Common myeloid progenitor, CD34-positive (primary cell): ENCODE measurements around the gene RFX8.

ENCODE experiments used
- CTCF ChIA-PET: fragments of 350-600 bp; sonication (Branson Sonifier 250); formaldehyde crosslinking; loops from one replicate; lab custom pipeline; 2021; ENCODE audit warnings: antibody characterized with exemption; lab: Charles Lee
- POLR2A ChIA-PET: fragments of 350-600 bp; sonication (Branson Sonifier 250); formaldehyde crosslinking; loops from one replicate; lab custom pipeline; 2021; ENCODE audit warnings: antibody characterized with exemption; lab: Charles Lee
- DNase-seq, 3 donors: peaks; one replicate each; pipeline versions ENCODE4 v3.0.0 to v3.0.0-alpha.2; 2013
- H3K27ac ChIP-seq, 2 experiments: 1 replicate in 1 of 2; 2 replicates in 1 of 2; pipeline ENCODE4 v1.7.0; 2013; ENCODE audit warnings: inconsistent platforms in 2 of 2, low read length in 2 of 2, mild to moderate bottlenecking in 2 of 2, low read depth in 1 of 2, moderate library complexity in 1 of 2; ENCODE audit not compliant: severe bottlenecking in 2 of 2, insufficient read depth in 1 of 2, poor library complexity in 1 of 2
- H3K27me3 ChIP-seq, 5 experiments: replicated peaks in 2 of 5; 1 replicate in 3 of 5; 2 replicates in 2 of 5; pipeline versions ENCODE4 v1.6.1 to v1.7.0; 2013; ENCODE audit warnings: low read length in 4 of 5, mild to moderate bottlenecking in 2 of 5, moderate library complexity in 2 of 5, inconsistent platforms in 1 of 5; ENCODE audit not compliant: insufficient read depth in 5 of 5, control insufficient read depth in 4 of 5
- H3K36me3 ChIP-seq, 4 experiments: 1 replicate in 2 of 4; 2 replicates in 2 of 4; pipeline versions ENCODE4 v1.6.1 to v1.7.0; 2013; ENCODE audit warnings: low read length in 3 of 4, control low read depth in 1 of 4, mild to moderate bottlenecking in 1 of 4; ENCODE audit not compliant: control insufficient read depth in 4 of 4, insufficient read depth in 4 of 4
- H3K4me1 ChIP-seq, 4 experiments: 1 replicate in 3 of 4; 2 replicates in 1 of 4; pipeline versions ENCODE4 v1.6.1 to v1.7.1; 2013; ENCODE audit warnings: low read length in 3 of 4, mild to moderate bottlenecking in 3 of 4, control low read depth in 1 of 4, inconsistent platforms in 1 of 4, moderate library complexity in 1 of 4; ENCODE audit not compliant: control insufficient read depth in 4 of 4, insufficient read depth in 4 of 4; ENCODE audit errors: control extremely low read depth in 1 of 4
- H3K4me3 ChIP-seq, 7 experiments: 1 replicate in 4 of 7; 2 replicates in 3 of 7; pipeline versions ENCODE4 v1.5.1 to v1.7.0; 2013; ENCODE audit warnings: mild to moderate bottlenecking in 7 of 7, low read length in 6 of 7, moderate library complexity in 6 of 7, inconsistent platforms in 2 of 7, low read depth in 2 of 7, control low read depth in 1 of 7; ENCODE audit not compliant: insufficient read depth in 4 of 7, control insufficient read depth in 1 of 7; ENCODE audit errors: extremely low read depth in 1 of 7
- H3K9me3 ChIP-seq, 5 experiments: 1 replicate in 4 of 5; 2 replicates in 1 of 5; pipeline versions ENCODE4 v1.6.1 to v1.7.1; 2013; ENCODE audit warnings: low read length in 4 of 5, mild to moderate bottlenecking in 2 of 5, inconsistent platforms in 1 of 5, low read depth in 1 of 5, moderate library complexity in 1 of 5; ENCODE audit not compliant: control insufficient read depth in 4 of 5, insufficient read depth in 2 of 5; ENCODE audit errors: control extremely low read depth in 1 of 5
- WGBS: methylation state at CpG from one replicate; pipeline ENCODE4 v1.1.5; 2013; ENCODE audit not compliant: insufficient coverage; 5-methylcytosine and 5-hydroxymethylcytosine counted together

The RFX8 gene

GRCh38 chr2:101362777-101363176 is 112.1 kb downstream of the RFX8 start:
- H3K4me3 ChIP-seq = no peak overlapping the region
- ChIA-PET POLR2A (interaction anchor here (1.0 kb wide), 1 partner anchor 11 kb away, joined by 3 read pairs; no protein-coding TSS in a partner anchor), CTCF (interaction anchor here (1.1 to 2.2 kb wide), 8 partner anchors 11 to 469 kb away, joined by 3 to 6 read pairs (median 5); no protein-coding TSS in a partner anchor)
- no peaks in the 10 kb centered on the region for H3K9me3 ChIP-seq
- H3K36me3 ChIP-seq = no peaks in the 10 kb centered on the region
- no peaks in the 10 kb centered on the region for H3K27me3 ChIP-seq
- H3K4me1 ChIP-seq = no peaks in the 10 kb centered on the region
- no peak overlapping the region for H3K27ac ChIP-seq
- WGBS = 92% methylated on average over 2 of the region's 4 CpGs
- no peak for DNase-seq

- 100% methylated on average over 2 of the region's 3 CpGs for WGBS
- Histone ChIP-seq H3K4me3 (no peak overlapping the region), H3K36me3 (no peaks in the 10 kb centered on the region), H3K9me3 (no peaks in the 10 kb centered on the region), H3K4me1 (no peaks in the 10 kb centered on the region), H3K27ac (no peak overlapping the region), H3K27me3 (no peaks in the 10 kb centered on the region)
- no peak for DNase-seq
- ChIA-PET POLR2A (interaction anchor here (1.0 kb wide), 1 partner anchor 11 kb away, joined by 3 read pairs; no protein-coding TSS in a partner anchor), CTCF (interaction anchor here (0.8 to 2.2 kb wide), 8 partner anchors 11 to 26 kb away, joined by 3 to 6 read pairs (median 5); no protein-coding TSS in a partner anchor)
These were observed 112.6 kb downstream of the RFX8 start for GRCh38 chr2:101362316-101362715.

GRCh38 chr2:101361522-101361921 is 113.4 kb downstream of the RFX8 start:
- H3K27me3 ChIP-seq = no peaks in the 10 kb centered on the region
- H3K4me1 ChIP-seq = no peaks in the 10 kb centered on the region
- WGBS = 94% methylated on average over 2 of the region's 2 CpGs
- DNase-seq = peak in 1 of 3 donors; percentile 13
- H3K9me3 ChIP-seq = no peaks in the 10 kb centered on the region
- no peak overlapping the region for H3K27ac ChIP-seq
- CTCF ChIA-PET = interaction anchor here (0.8 to 2.2 kb wide), 6 partner anchors 12 to 19 kb away, joined by 3 to 6 read pairs (median 5); no protein-coding TSS in a partner anchor
- H3K36me3 ChIP-seq = no peaks in the 10 kb centered on the region
- POLR2A ChIA-PET = no interaction called here
- no peak overlapping the region for H3K4me3 ChIP-seq

- Histone ChIP-seq H3K4me3 (no peak overlapping the region), H3K4me1 (no peaks in the 10 kb centered on the region), H3K9me3 (no peaks in the 10 kb centered on the region), H3K27ac (no peak overlapping the region), H3K36me3 (no peaks in the 10 kb centered on the region), H3K27me3 (no peaks in the 10 kb centered on the region)
- ChIA-PET POLR2A (no interaction called here), CTCF (interaction anchor here (1.8 kb wide), 1 partner anchor 19 kb away, joined by 6 read pairs; no protein-coding TSS in a partner anchor)
- 97% methylated on average over 4 of the region's 4 CpGs for WGBS
- no peak for DNase-seq
These were observed 113.8 kb downstream of the RFX8 start for GRCh38 chr2:101361121-101361520.

GRCh38 chr2:101360232-101360631 is 114.7 kb downstream of the RFX8 start:
- DNase-seq = no peak
- no peaks in the 10 kb centered on the region for H3K36me3 ChIP-seq
- H3K27me3 ChIP-seq = no peaks in the 10 kb centered on the region
- 83% methylated on average over 4 of the region's 4 CpGs for WGBS
- ChIA-PET POLR2A (no interaction called here), CTCF (no interaction called here)
- H3K9me3 ChIP-seq = no peaks in the 10 kb centered on the region
- H3K4me1 ChIP-seq = no peaks in the 10 kb centered on the region
- H3K27ac ChIP-seq = no peak overlapping the region
- H3K4me3 ChIP-seq = no peak overlapping the region

- ChIA-PET POLR2A (no interaction called here), CTCF (interaction anchor here (2.3 kb wide), 1 partner anchor 10 kb away, joined by 7 read pairs; no protein-coding TSS in a partner anchor)
- DNase-seq = no peak
- Histone ChIP-seq H3K9me3 (no peaks in the 10 kb centered on the region), H3K4me1 (no peaks in the 10 kb centered on the region), H3K27ac (no peak overlapping the region), H3K36me3 (no peaks in the 10 kb centered on the region), H3K27me3 (no peaks in the 10 kb centered on the region), H3K4me3 (no peak overlapping the region)
- whole genome bisulfite sequencing = 92% methylated on average over 5 of the region's 7 CpGs
These were observed 115.4 kb downstream of the RFX8 start for GRCh38 chr2:101359410-101359954.

GRCh38 chr2:101357376-101357775 is 117.5 kb downstream of the RFX8 start:
- Histone ChIP-seq H3K9me3 (no peaks in the 10 kb centered on the region), H3K4me1 (no peaks in the 10 kb centered on the region), H3K4me3 (no peak overlapping the region), H3K36me3 (no peaks in the 10 kb centered on the region), H3K27ac (no peak overlapping the region), H3K27me3 (no peaks in the 10 kb centered on the region)
- DNase-seq = no peak
- CTCF ChIA-PET = interaction anchor here (1.2 to 2.3 kb wide), 4 partner anchors 8 to 19 kb away, joined by 3 to 7 read pairs (median 4); no protein-coding TSS in a partner anchor
- POLR2A ChIA-PET = no interaction called here
